HG03064 (cell line): ENCODE data around the gene S1PR2.

ENCODE experiments used
- ATAC-seq: cut with Tn5 transposase; IDR thresholded peaks from one replicate; pipeline ENCODE4 v1.9.1; 2021; ENCODE audit warnings: low read depth; ENCODE audit not compliant: unreplicated experiment

The S1PR2 gene

GRCh38 chr19:10230861-10231611 lies at the start of gene S1PR2:
TSS of gene S1PR2 (minus strand) at chr19:10231331. CDS start at chr19:10224905, 6,426 bp downstream.
- ATAC-seq: no peak

GRCh38 chr19:10279737-10280442 lies 48.8 kb upstream of the S1PR2 start:
- ATAC-seq: no peak

- no peak for ATAC-seq
Measured at GRCh38 chr19:10278935-10279334, 47.8 kb upstream of the S1PR2 start.

GRCh38 chr19:10277795-10278589 lies 46.9 kb upstream of the S1PR2 start:
- ATAC-seq: no peak

GRCh38 chr19:10274589-10274988 lies 43.5 kb upstream of the S1PR2 start:
- no peak for ATAC-seq

- ATAC-seq: no peak
Measured at GRCh38 chr19:10271543-10272086, 40.5 kb upstream of the S1PR2 start.

- ATAC-seq: no peak
Measured at GRCh38 chr19:10270616-10271394, 39.7 kb upstream of the S1PR2 start, which contains the start of gene ICAM1. TSS of gene ICAM1 (plus strand) at chr19:10271120. CDS start at chr19:10271160, 40 bp downstream.

GRCh38 chr19:10270180-10270615 lies 39.1 kb upstream of the S1PR2 start:
- ATAC-seq: no peak

GRCh38 chr19:10269333-10270179 lies 38.4 kb upstream of the S1PR2 start:
- ATAC-seq: no peak

GRCh38 chr19:10268071-10268470 lies 36.9 kb upstream of the S1PR2 start:
- ATAC-seq: no peak

GRCh38 chr19:10266706-10267105 lies 35.6 kb upstream of the S1PR2 start:
- no peak for ATAC-seq

GRCh38 chr19:10262771-10263170 lies 31.6 kb upstream of the S1PR2 start:
- ATAC-seq: no peak

GRCh38 chr19:10260141-10260584 lies 29.0 kb upstream of the S1PR2 start:
- ATAC-seq: no peak

- no peak for ATAC-seq
Measured at GRCh38 chr19:10259162-10259905, 28.2 kb upstream of the S1PR2 start.

- ATAC-seq: no peak
Measured at GRCh38 chr19:10258080-10258710, 27.1 kb upstream of the S1PR2 start.

- no peak for ATAC-seq
Measured at GRCh38 chr19:10256970-10257615, 26.0 kb upstream of the S1PR2 start.

GRCh38 chr19:10256551-10256950 lies 25.4 kb upstream of the S1PR2 start:
- no peak for ATAC-seq
